IPS-18a (cell line): Measurements from ENCODE around the gene RBM22.

Experiments used
- H3K27ac ChIP-seq: one replicate; pipeline ENCODE4 v1.5.1; 2013; ENCODE audit warnings: low read length
- H3K27me3 ChIP-seq: one replicate; pipeline ENCODE4 v1.6.1; 2013; ENCODE audit warnings: mild to moderate bottlenecking, low read length; ENCODE audit not compliant: control insufficient read depth, insufficient read depth
- H3K36me3 ChIP-seq: one replicate; pipeline ENCODE4 v1.6.1; 2013; ENCODE audit warnings: low read depth, low read length; ENCODE audit not compliant: control insufficient read depth
- H3K4me1 ChIP-seq: one replicate; pipeline ENCODE4 v1.6.1; 2013; ENCODE audit warnings: low read depth, low read length; ENCODE audit not compliant: control insufficient read depth
- H3K4me3 ChIP-seq: one replicate; pipeline ENCODE4 v1.5.1; 2013; ENCODE audit warnings: low read length
- H3K9ac ChIP-seq: one replicate; pipeline ENCODE4 v1.6.1; 2013; ENCODE audit warnings: mild to moderate bottlenecking, low read length, moderate library complexity
- H3K9me3 ChIP-seq: one replicate; pipeline ENCODE4 v1.6.1; 2013; ENCODE audit warnings: low read depth, low read length; ENCODE audit not compliant: control insufficient read depth

Gene RBM22

DNA sequence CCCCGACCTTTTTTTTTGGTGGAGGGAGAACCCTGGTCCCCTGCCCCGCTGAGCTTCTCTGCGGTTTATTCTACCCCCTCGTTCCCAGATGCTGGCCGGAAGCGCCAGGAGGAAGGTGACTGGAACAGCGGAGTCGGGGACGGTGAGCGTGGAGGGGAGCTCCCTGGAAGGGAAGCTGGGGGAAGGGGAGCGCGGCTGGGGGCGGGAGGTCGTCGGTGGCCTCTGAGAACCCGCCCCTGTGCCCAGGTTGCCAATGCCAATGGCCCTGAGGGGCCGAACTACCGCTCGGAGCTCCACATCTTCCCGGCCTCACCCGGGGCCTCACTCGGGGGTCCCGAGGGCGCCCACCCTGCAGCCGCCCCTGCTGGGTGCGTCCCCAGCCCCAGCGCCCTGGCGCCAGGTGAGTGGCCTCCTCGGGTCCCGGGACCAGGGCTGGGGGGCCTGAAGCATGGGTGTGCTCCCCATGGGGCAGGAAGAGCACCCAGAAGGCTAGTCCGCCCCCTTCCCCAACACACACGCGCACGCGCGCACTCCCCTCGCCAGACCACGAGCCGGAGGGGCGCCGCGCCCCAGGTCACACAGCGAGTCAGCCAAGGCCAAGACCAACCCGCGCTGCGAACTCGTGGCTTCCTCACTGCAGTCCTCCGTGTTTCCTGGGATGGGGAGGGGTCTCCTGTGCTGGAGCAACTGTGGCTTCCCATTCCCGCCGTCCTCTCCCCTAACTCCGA, 29.2 kb downstream of the RBM22 start:
- no peaks in the 10 kb centered on the region for H3K9me3 ChIP-seq
- H3K9ac ChIP-seq = peak overlapping the region; percentile 95
- peak overlapping the region; percentile 90 for H3K4me3 ChIP-seq
- peaks cover under 1% of the 10 kb centered on the region for H3K36me3 ChIP-seq
- H3K27me3 ChIP-seq = peaks cover 13% of the 10 kb centered on the region
- peak overlapping the region; percentile 58 for H3K27ac ChIP-seq
- H3K4me1 ChIP-seq = peaks cover 15% of the 10 kb centered on the region

- no peaks in the 10 kb centered on the region for H3K36me3 ChIP-seq
- H3K9me3 ChIP-seq = no peaks in the 10 kb centered on the region
- peaks cover 15% of the 10 kb centered on the region for H3K4me1 ChIP-seq
- peak overlapping the region; percentile 62 for H3K27ac ChIP-seq
- H3K9ac ChIP-seq = peak overlapping the region; percentile 95
- H3K4me3 ChIP-seq = peak overlapping the region; percentile 90
- peaks cover 13% of the 10 kb centered on the region for H3K27me3 ChIP-seq
These were observed 29.9 kb downstream of the RBM22 start for GRCh38 chr5:150670948-150671310.

DNA sequence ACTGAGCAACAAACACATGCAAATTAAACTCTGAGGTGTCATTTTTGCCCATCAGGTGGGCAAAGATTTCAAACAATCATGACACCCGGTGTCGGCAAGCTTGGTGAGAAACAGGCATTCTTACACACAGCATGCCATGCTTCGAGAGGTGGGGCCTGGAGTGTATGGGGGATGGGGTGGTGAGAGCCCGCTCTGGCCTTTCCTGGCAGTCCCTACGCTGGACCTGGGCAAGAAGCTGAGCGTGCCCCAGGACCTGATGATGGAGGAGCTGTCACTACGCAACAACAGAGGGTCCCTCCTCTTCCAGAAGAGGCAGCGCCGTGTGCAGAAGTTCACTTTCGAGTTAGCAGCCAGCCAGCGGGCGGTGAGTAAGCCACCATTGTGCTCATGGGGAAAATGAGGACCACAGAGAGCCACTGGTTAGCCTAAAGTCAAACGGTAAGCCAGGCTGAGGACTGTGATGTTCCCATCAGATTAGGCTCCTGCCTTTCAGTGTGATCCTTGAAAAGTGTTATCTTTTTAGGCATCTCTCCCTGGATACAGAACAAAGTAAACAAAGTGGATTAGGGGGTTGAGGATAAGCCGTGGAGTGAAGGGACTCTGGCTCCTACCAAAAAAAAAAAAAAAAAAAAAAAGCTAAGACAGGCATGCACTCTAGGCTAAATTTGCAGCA, 30.5 kb downstream of the RBM22 start:
- Histone ChIP-seq H3K4me3 (peak overlapping the region; percentile 90), H3K36me3 (no peaks in the 10 kb centered on the region), H3K9me3 (no peaks in the 10 kb centered on the region), H3K27me3 (peaks cover 13% of the 10 kb centered on the region), H3K9ac (peak overlapping the region; percentile 95), H3K4me1 (peaks cover 15% of the 10 kb centered on the region), H3K27ac (peak overlapping the region; percentile 62)

DNA sequence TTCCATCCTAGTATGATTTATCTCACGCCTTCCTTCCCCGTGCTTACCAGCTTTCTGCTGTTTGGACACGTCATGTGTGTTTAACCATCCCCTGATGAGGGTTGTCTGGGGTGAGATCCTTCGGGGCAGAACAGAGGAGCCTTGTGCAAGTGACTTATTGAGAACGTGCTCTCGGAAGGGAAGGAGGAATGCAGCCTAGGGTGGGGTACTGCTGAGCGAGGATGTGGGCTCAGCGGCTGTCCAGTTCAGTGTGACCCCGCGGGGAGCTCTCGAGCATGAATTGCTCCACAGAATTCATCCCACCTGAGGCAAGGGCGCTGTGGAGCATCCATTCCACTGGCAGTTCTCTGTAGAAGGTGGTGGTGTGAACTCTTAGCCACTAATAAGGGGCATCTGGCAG, 35.8 kb downstream of the RBM22 start:
- H3K27ac ChIP-seq = no peak overlapping the region
- no peaks in the 10 kb centered on the region for H3K9me3 ChIP-seq
- no peaks in the 10 kb centered on the region for H3K36me3 ChIP-seq
- H3K9ac ChIP-seq = no peak overlapping the region
- H3K27me3 ChIP-seq = no peaks in the 10 kb centered on the region
- no peak overlapping the region for H3K4me3 ChIP-seq
- peaks cover 2% of the 10 kb centered on the region for H3K4me1 ChIP-seq

- Histone ChIP-seq H3K4me1 (no peaks in the 10 kb centered on the region), H3K27ac (no peak overlapping the region), H3K36me3 (no peaks in the 10 kb centered on the region), H3K4me3 (no peak overlapping the region), H3K9me3 (no peaks in the 10 kb centered on the region), H3K27me3 (no peaks in the 10 kb centered on the region), H3K9ac (no peak overlapping the region)
These were observed 36.9 kb downstream of the RBM22 start for GRCh38 chr5:150663936-150664335.

GRCh38 chr5:150662731-150663516, 37.9 kb downstream of the RBM22 start:
- Histone ChIP-seq H3K9ac (no peak overlapping the region), H3K9me3 (no peaks in the 10 kb centered on the region), H3K27ac (no peak overlapping the region), H3K4me1 (no peaks in the 10 kb centered on the region), H3K4me3 (no peak overlapping the region), H3K27me3 (no peaks in the 10 kb centered on the region), H3K36me3 (no peaks in the 10 kb centered on the region)

- H3K27me3 ChIP-seq = peaks cover 4% of the 10 kb centered on the region
- H3K9ac ChIP-seq = no peak overlapping the region
- H3K27ac ChIP-seq = no peak overlapping the region
- no peaks in the 10 kb centered on the region for H3K9me3 ChIP-seq
- no peaks in the 10 kb centered on the region for H3K36me3 ChIP-seq
- no peaks in the 10 kb centered on the region for H3K4me1 ChIP-seq
- no peak overlapping the region for H3K4me3 ChIP-seq
These were observed 38.9 kb downstream of the RBM22 start for GRCh38 chr5:150661821-150662596.

DNA sequence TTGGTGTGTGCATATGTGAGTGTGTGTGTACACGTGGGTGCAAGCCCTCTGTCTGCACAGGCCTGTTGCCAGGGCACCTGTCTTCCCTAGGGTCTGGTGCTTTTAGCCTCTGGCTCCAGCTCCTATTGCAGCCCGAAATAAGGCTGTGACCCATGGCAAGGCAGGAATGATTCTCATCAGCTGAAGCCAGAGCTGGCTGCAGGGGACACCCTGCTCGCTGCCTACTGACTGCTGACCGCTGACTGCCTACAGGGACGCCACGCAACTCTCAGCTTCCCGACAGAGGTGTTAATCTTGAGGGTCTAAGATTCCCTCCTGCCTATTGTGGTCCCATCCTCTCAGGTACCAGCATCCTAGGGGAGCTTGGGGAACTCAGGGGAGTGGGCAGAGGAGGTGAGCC, 39.8 kb downstream of the RBM22 start, which contains the start of gene MYOZ3:
Gene MYOZ3 (plus strand): TSS at position 166 of the 400 bp plus-strand sequence. CDS start 1,691 bp downstream, outside the sequence.
- no peak within 1 kb of the TSS for H3K27ac ChIP-seq
- no peak within 1 kb of the TSS for H3K9ac ChIP-seq
- H3K36me3 ChIP-seq = no peaks in the 10 kb centered on the region
- peaks cover 4% of the 10 kb centered on the region for H3K27me3 ChIP-seq
- H3K4me1 ChIP-seq = no peaks in the 10 kb centered on the region
- no peak within 1 kb of the TSS for H3K4me3 ChIP-seq
- no peaks in the 10 kb centered on the region for H3K9me3 ChIP-seq

- H3K4me1 ChIP-seq = no peaks in the 10 kb centered on the region
- no peaks in the 10 kb centered on the region for H3K9me3 ChIP-seq
- no peak overlapping the region for H3K27ac ChIP-seq
- H3K4me3 ChIP-seq = no peak overlapping the region
- H3K27me3 ChIP-seq = peaks cover 4% of the 10 kb centered on the region
- no peaks in the 10 kb centered on the region for H3K36me3 ChIP-seq
- no peak overlapping the region for H3K9ac ChIP-seq
These were observed 40.6 kb downstream of the RBM22 start for GRCh38 chr5:150660108-150660831.

DNA sequence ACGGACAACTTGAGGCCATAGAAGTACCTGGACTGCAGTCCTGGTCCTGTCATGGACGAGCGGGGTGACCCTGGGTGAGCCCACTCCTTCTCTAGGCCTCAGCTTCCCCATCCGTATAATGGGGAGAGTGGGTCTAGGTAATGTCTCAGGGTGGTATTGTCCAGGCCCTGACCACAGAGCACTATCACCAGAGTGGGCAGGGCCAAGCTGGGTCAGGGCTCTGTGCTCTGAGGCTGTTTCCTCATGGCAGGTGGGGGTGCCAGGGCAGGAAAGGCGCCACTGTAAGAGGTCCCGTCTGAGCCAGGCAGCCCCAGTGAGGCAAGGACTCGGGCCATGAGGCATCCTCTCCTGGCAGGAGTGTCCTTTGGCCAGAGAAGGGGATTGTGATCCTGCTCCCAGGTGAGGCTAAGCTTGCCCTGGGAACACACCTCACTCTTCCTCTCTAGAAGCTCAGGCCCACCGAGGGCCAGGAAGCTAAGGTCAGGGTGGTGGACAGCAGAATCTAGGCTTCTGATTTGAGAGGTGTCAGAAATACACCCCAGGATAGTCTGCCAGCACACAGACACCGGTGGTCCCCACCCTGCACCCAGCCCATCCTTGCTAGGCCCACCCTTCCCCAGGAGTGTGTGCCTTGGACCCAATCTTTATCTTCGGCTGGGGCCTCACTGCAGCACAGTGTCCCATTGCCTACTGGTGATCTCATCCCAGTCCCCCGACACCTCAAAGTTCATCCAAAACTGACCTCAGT, 41.3 kb downstream of the RBM22 start:
- Histone ChIP-seq H3K27ac (no peak overlapping the region), H3K9me3 (no peaks in the 10 kb centered on the region), H3K4me3 (no peak overlapping the region), H3K4me1 (no peaks in the 10 kb centered on the region), H3K27me3 (peaks cover 4% of the 10 kb centered on the region), H3K36me3 (no peaks in the 10 kb centered on the region), H3K9ac (no peak overlapping the region)
